Measurements from ENCODE around the gene DNAJC7.

GRCh38 chr17:41928693-41929251 is 88.5 kb downstream of the DNAJC7 start:
- TF ChIP-seq FOXP2 (optimal IDR thresholded peaks at IDR 0.05; ENCODE audit: borderline replicate concordance, extremely low read depth, extremely low read length, insufficient read depth), result no peak
- TF ChIP-seq POLR2AphosphoS5 (IDR thresholded peaks at IDR 0.05; ENCODE audit: low read depth, low read length), result no peak
- TF ChIP-seq REST (IDR thresholded peaks at IDR 0.05; ENCODE audit: insufficient read depth in 1 of 2, low read depth in 2 of 2, low read length in 2 of 2), result no peak
- no peak for TF ChIP-seq SIN3A (IDR thresholded peaks at IDR 0.05; ENCODE audit: borderline replicate concordance, insufficient read depth, low read length)

Measured in PFSK-1 (cell line).